ENCODE measurements around the gene GMPPA.

GMPPA gene

GRCh38 chr2:219457784-219458369, 40.8 kb upstream of the GMPPA start:
- TF ChIP-seq CTCF (IDR thresholded peaks at IDR 0.05) = no peak

GRCh38 chr2:219458996-219459395, 39.7 kb upstream of the GMPPA start:
- no peak for TF ChIP-seq CTCF (IDR thresholded peaks at IDR 0.05)

- TF ChIP-seq CTCF (IDR thresholded peaks at IDR 0.05) = peak; percentile 76
Measured at GRCh38 chr2:219459460-219460311, 39.0 kb upstream of the GMPPA start.

- no peak for TF ChIP-seq CTCF (IDR thresholded peaks at IDR 0.05)
Measured at GRCh38 chr2:219460424-219460926, 38.2 kb upstream of the GMPPA start.

- no peak for TF ChIP-seq CTCF (IDR thresholded peaks at IDR 0.05)
Measured at GRCh38 chr2:219461047-219461514, 37.6 kb upstream of the GMPPA start.

GRCh38 chr2:219461669-219462068, 37.0 kb upstream of the GMPPA start:
- TF ChIP-seq CTCF (IDR thresholded peaks at IDR 0.05) = no peak

- no peak for TF ChIP-seq CTCF (IDR thresholded peaks at IDR 0.05)
Measured at GRCh38 chr2:219462349-219462748, 36.3 kb upstream of the GMPPA start.

All from LNCAP (cell line).